ENCODE results near the gene ZC3H15.
"Not testable (repeated sequence)": the region's sequence is repeated elsewhere in the genome, so short reads cannot be mapped to it uniquely, and the experiment has no call there.

ZC3H15 gene

DNA sequence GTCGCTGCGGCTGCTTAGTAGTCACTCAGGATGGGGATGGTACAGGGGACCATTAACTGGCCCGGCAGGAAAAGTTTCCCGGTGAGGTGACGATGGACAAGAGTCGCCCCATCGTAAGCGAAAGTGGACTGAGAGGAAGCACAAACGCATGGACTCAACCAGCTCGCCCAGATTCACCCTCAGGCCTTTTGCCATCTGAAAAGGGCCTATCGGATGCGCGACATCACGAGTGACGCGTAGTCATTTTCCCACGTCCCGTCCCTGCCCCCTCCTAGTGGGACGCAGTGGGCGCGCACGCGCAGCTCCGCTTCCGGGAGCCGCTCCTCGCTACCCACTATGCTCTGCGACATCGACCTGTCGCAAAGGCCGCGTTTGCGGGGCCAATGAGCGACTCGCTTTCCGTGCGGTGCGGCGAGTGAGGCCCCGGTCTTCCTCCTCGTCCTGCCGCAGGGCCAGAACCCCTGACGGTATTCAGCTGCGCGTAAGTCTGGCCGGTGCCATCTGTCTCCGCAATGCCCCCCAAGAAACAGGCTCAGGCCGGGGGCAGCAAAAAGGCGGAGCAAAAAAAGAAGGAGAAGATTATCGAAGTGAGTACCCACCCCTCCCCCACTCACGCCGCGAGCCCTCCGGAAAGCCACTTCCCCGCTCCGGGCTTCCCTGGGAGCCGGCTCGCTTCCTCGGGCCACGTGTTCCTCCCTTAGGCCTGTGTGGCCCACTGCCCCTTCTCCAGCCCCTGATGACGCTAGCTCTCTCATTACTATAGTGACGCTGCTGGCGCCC, at the start of gene ZC3H15:
Gene ZC3H15 (plus strand): TSS at position 390 of the 780 bp plus-strand sequence. CDS start 123 bp downstream, at position 513.
- peak; percentile 94 to 96 for DNase-seq (ENCODE audit: low read depth in 2 of 2)

DNA sequence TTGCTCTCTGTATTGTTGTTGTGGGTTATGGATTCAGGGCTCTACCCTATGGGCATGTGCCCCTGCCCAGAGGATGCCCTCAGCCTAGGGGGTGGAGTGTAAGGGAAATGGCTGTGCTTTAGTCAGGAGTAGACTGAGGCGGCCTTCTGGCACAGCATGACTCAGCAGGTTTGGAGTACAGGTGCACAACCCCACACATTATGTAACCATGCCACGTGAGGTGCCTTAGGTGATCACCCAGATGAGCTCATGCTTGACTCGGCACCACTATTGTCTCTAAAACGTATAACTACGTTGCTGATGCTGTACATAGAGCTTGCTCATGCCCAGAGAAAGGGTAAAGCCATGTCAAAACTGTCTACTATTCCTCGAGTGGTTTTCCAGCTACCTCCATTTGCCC, 48.3 kb upstream of the ZC3H15 start:
- DNase-seq (ENCODE audit: low read depth in 2 of 2) = no peak

GRCh38 chr2:186439673-186440095, 46.4 kb upstream of the ZC3H15 start:
- not testable (repeated sequence) for DNase-seq (ENCODE audit: low read depth in 2 of 2)

DNA sequence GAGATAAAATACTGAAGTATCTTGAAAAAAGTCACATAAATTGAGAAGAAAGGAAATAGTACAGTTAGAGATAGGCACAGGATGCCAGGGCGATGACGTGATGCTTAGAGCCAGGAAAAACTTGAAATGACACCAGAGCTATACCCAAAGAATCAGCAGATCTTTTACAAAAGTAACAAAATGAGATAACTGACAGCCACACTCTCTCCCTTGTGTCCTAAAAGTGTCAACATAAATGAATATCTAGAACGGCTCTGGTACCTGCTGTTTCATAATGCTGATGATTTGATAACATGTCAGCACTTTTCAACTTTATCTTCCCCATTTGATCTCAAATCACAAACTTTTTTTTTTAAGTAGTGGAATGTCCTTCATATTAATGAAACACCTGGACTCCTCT, 45.6 kb upstream of the ZC3H15 start:
- DNase-seq (ENCODE audit: low read depth in 2 of 2) = no peak

DNA sequence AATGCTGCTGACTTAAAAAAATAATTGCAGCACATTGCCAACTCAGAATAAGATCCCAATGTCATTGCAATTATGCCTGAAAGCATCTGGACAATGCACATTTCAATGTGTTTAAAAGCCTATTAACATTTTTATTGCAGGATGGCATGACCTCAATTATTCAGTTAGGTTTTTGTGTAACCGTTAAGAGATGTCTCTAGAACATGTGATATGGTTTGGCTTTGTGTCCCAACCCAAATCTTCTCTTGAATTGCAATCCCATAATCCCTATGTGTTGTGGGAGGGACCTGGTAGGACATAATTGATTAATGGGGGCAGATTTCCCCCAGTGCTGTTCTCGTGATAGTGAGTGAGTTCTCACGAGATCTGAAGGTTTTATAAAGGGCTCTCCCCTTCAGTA, 43.2 kb upstream of the ZC3H15 start:
- DNase-seq (ENCODE audit: low read depth in 2 of 2) = no peak

GRCh38 chr2:186443851-186444250, 42.2 kb upstream of the ZC3H15 start:
- DNase-seq (ENCODE audit: low read depth in 2 of 2) = no peak

- no peak for DNase-seq (ENCODE audit: low read depth in 2 of 2)
Measured at GRCh38 chr2:186445506-186445905, 40.6 kb upstream of the ZC3H15 start.

DNA sequence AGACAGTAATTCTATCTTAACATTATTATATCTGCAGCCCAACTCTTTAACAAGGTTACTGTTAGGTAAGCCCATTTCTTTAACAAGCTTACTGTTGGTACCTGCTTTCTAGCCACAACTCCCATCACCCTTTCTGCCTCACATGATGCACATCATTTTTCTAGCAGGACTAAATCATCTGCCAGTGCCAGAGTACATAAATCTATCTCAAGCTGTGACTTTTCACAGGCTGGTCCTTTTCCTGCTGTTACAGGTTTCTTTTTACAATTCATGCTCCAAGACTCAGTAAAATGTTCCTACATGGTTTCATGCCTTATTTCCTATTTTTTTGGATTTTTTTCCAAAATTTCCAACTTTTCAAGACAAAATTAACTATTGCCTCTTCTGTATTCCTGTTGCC, 30.4 kb upstream of the ZC3H15 start:
- DNase-seq (ENCODE audit: low read depth in 2 of 2) = no peak

DNA sequence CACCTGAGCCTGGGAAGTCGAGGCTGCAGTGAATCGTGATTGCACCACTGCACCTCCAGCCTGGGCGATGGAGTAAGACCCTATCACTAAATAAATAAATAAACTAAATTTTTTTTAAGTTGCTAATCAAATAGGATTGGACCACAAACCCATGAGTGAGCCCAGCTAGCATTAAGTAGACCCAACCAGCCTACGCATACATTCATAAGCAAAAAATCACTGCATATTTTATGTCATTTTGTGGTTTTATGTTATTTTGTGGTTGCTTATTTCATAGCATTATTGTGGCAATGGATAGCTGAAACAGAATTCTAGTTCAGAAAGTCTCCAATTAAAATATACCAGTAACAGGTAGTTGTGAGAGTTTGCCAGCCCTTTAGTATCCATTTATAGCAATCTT, 29.1 kb upstream of the ZC3H15 start:
- no peak for DNase-seq (ENCODE audit: low read depth in 2 of 2)

GRCh38 chr2:186457908-186458307, 28.2 kb upstream of the ZC3H15 start:
- DNase-seq (ENCODE audit: low read depth in 2 of 2) = no peak

DNA sequence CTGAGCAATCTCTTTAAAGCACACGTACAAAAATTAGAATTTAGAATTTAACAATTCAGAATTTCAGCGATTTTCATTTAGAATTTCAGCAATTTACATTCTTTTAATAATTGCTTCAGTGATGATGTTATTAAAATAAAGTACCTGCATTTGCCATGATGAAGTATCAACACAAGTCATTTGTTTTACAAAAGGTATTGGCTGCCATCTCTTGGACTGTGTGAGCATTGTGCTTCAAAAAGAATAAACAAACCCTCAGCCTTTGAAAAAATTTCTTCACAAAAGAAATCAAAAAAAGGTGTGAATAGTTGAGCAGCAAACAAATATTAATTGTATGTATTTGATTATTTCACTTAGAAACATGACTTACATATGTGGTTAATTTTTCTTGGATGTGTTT, 27.1 kb upstream of the ZC3H15 start:
- no peak for DNase-seq (ENCODE audit: low read depth in 2 of 2)

DNA sequence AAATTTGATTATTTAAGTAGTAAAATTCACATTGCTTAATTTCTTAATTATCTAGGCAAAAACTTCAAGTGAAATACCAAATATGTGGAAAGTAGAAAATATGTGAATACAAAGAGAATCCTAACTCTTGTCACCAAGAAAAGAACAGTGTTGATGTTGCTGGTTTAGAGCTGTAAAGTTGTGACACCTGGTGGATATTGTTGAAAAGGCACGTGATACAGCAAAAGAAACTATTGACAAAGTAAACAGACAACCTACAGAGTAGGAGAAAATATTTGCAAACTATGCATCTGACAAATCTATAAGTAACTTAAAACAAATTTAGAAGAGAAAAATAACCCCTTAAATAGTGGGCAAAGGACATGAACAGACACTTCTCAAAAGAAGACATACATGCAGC, 25.6 kb upstream of the ZC3H15 start:
- DNase-seq (ENCODE audit: low read depth in 2 of 2) = no peak

GRCh38 chr2:186466743-186467142, 19.3 kb upstream of the ZC3H15 start:
- no peak for DNase-seq (ENCODE audit: low read depth in 2 of 2)

GRCh38 chr2:186467421-186467820, 18.6 kb upstream of the ZC3H15 start:
- DNase-seq (ENCODE audit: low read depth in 2 of 2) = no peak

DNA sequence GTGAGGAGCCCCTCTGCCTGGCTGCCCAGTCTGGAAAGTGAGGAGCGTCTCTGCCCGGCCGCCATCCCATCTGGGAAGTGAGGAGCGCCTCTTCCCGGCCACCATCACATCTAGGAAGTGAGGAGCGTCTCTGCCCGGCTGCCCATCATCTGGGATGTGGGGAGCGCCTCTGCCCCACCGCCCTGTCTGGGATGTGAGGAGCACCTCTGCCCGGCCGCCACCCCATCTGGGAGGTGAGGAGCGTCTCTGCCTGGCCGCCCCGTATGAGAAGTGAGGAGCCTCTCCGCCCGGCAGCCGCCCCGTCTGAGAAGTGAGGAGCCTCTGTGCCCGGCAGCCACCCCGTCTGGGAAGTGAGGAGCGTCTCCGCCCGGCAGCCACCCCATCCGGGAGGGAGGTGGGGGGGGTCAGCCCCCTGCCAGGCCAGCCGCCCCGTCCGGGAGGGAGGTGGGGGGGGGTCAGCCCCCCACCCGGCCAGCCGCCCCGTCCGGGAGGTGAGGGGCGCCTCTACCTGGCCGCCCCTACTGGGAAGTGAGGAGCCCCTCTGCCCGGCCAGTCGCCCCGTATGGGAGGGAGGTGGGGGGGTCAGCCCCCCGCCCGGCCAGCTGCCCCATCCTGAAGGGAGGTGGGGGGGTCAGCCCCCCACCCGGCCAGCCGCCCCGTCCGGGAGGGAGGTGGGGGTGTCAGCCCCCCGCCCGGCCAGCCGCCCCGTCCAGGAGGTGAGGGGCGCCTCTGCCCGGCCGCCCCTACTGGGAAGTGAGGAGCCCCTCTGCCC, 13.2 kb upstream of the ZC3H15 start:
- DNase-seq (ENCODE audit: low read depth in 2 of 2) = not testable (repeated sequence)

GRCh38 chr2:186474239-186474638, 11.8 kb upstream of the ZC3H15 start:
- DNase-seq (ENCODE audit: low read depth in 2 of 2) = not testable (repeated sequence)

DNA sequence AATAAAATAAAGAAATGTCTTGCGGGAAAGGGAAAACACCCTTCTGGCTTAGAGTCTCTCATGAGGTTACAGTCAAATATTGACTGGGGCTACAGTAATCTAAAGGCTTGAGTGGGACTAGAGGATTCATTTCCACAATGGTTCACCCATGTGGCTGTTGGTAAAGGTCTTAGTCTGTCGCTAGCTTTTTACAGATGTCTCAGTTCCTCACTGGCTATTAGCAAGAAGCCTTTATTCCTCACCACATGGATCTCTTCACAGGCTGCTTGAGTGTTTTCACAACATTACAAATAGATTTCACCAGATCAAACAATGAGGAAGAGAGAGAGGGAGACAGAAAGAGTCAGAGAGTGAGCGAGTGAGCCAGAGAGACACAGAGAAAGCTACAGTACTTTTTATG, 8.3 kb upstream of the ZC3H15 start:
- no peak for DNase-seq (ENCODE audit: low read depth in 2 of 2)

GRCh38 chr2:186480991-186481390, 5.1 kb upstream of the ZC3H15 start:
- DNase-seq (ENCODE audit: low read depth in 2 of 2) = no peak

GRCh38 chr2:186484062-186484735, 1.9 kb upstream of the ZC3H15 start:
- no peak for DNase-seq (ENCODE audit: low read depth in 2 of 2)

DNA sequence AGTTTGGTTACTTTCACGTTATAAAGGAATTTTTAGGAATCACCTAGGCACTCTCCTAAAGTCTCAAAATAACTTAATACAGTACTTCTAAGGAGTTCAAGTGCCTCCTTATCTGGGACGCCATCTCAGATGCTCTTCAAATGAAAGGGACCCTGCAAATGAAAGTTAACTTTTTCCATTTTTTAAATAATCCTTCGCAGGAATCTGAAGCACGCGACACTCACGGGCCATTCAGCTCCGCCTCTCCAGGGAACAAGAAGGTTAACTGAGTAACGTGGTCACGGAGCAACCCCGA, 537 bp upstream of the ZC3H15 start:
- no peak for DNase-seq (ENCODE audit: low read depth in 2 of 2)

- no peak for DNase-seq (ENCODE audit: low read depth in 2 of 2)
Measured at GRCh38 chr2:186486651-186487647, 889 bp downstream of the ZC3H15 start.

Data from stimulated activated CD8-positive, alpha-beta memory T cell treated with anti-CD3 and anti-CD28 coated beads, Interleukin-15, amount 100 ng/mL, for 4 hours (primary cell).